Osteoblast (primary cell): ENCODE data around the gene PSTPIP1. TPM values are rescaled to one million over a fixed set of nuclear protein-coding genes. Genes with fewer than 3 reads are reported as not detected.

ENCODE experiments used
- DNase-seq: peaks from one replicate; pipeline ENCODE4 v3.0.0; 2011; ENCODE audit warnings: low spot score, mixed read lengths; ENCODE audit not compliant: insufficient read length; ENCODE audit errors: missing footprints
- H2AFZ ChIP-seq: 2 replicates; pipeline ENCODE4 v1.6.0; 2011; ENCODE audit warnings: mild to moderate bottlenecking, low read length
- H3K27ac ChIP-seq: 2 replicates; pipeline ENCODE4 v1.5.1; 2011; ENCODE audit warnings: mild to moderate bottlenecking, low read depth, low read length, moderate library complexity
- H3K27me3 ChIP-seq: 2 replicates; pipeline ENCODE4 v1.6.0; 2012; ENCODE audit warnings: mild to moderate bottlenecking, control low read depth, inconsistent platforms, low read length, moderate library complexity; ENCODE audit not compliant: insufficient read depth
- H3K36me3 ChIP-seq: 2 replicates; pipeline ENCODE4 v1.5.1; 2011; ENCODE audit warnings: mild to moderate bottlenecking, low read length, control low read depth, moderate library complexity; ENCODE audit not compliant: insufficient read depth
- H3K4me1 ChIP-seq: 2 replicates; pipeline ENCODE4 v1.5.1; 2011; ENCODE audit warnings: mild to moderate bottlenecking, low read length, control low read depth, moderate library complexity; ENCODE audit not compliant: insufficient read depth
- H3K4me2 ChIP-seq: 2 replicates; pipeline ENCODE4 v1.6.0; 2011; ENCODE audit warnings: mild to moderate bottlenecking, low read length; ENCODE audit not compliant: insufficient read depth
- H3K4me3 ChIP-seq: fragments of 200-600 bp; sonication (generic); 3 replicates; pipeline ENCODE4 v1.5.1; 2012; ENCODE audit warnings: mild to moderate bottlenecking, low read length, inconsistent platforms; ENCODE audit not compliant: insufficient read depth
- H3K79me2 ChIP-seq: 2 replicates; pipeline ENCODE4 v1.6.0; 2012; ENCODE audit warnings: mild to moderate bottlenecking, low read length, control low read depth, inconsistent platforms; ENCODE audit not compliant: insufficient read depth
- H3K9me3 ChIP-seq: 2 replicates; pipeline ENCODE4 v1.5.1; 2011; ENCODE audit warnings: low read depth, low read length, control low read depth
- H4K20me1 ChIP-seq: 2 replicates; pipeline ENCODE4 v1.6.0; 2012; ENCODE audit warnings: mild to moderate bottlenecking, low read length, control low read depth; ENCODE audit not compliant: insufficient read depth
- CTCF ChIP-seq: IDR thresholded peaks from 2 replicates; pipeline ENCODE4 v1.5.1; 2011; ENCODE audit warnings: mild to moderate bottlenecking, low read depth, low read length, moderate library complexity; ENCODE audit errors: extremely low read depth
- total RNA-seq: library from RNA; depleted of rRNA; stranded (reverse); fragments of >200 nt; gene quantifications from 2 replicates; pipeline ENCODE4 v1.2.3, GENCODE V29; 2012

PSTPIP1 gene
- total RNA-seq, 1 donor, result not detected

- Histone ChIP-seq H3K36me3 (no peaks in the 10 kb centered on the region), H3K4me1 (peaks cover 28% of the 10 kb centered on the region), H3K27me3 (peaks cover 17% of the 10 kb centered on the region), H2AFZ (peak overlapping the region; percentile 66), H3K4me3 (peak overlapping the region; percentile 82), H4K20me1 (peaks cover 27% of the 10 kb centered on the region), H3K4me2 (peak overlapping the region; percentile 60), H3K79me2 (peaks cover 38% of the 10 kb centered on the region), H3K9me3 (no peaks in the 10 kb centered on the region), H3K27ac (peak overlapping the region; percentile 33)
- peak; percentile 49 for DNase-seq
- TF ChIP-seq CTCF, result no peak
Observed at GRCh38 chr15:77071305-77072223, 76.6 kb downstream of the PSTPIP1 start.

- DNase-seq, result no peak
- peaks cover 22% of the 10 kb centered on the region for H3K4me1 ChIP-seq
- no peak overlapping the region for H2AFZ ChIP-seq
- H3K27ac ChIP-seq, result no peak overlapping the region
- H3K36me3 ChIP-seq, result no peaks in the 10 kb centered on the region
- no peaks in the 10 kb centered on the region for H3K9me3 ChIP-seq
- H3K27me3 ChIP-seq, result peaks cover 18% of the 10 kb centered on the region
- peaks cover 12% of the 10 kb centered on the region for H4K20me1 ChIP-seq
- no peak overlapping the region for H3K4me3 ChIP-seq
- H3K4me2 ChIP-seq, result no peak overlapping the region
- no peak for TF ChIP-seq CTCF
- H3K79me2 ChIP-seq, result peaks cover 10% of the 10 kb centered on the region
Observed at GRCh38 chr15:77074350-77074749, 79.4 kb downstream of the PSTPIP1 start.

- Histone ChIP-seq H3K4me3 (no peak overlapping the region), H3K27me3 (peaks cover 18% of the 10 kb centered on the region), H2AFZ (no peak overlapping the region), H3K4me1 (peaks cover 13% of the 10 kb centered on the region), H3K79me2 (no peaks in the 10 kb centered on the region), H3K9me3 (no peaks in the 10 kb centered on the region), H3K4me2 (peak overlapping the region; percentile 33), H3K27ac (no peak overlapping the region), H4K20me1 (peaks cover 3% of the 10 kb centered on the region), H3K36me3 (no peaks in the 10 kb centered on the region)
- peak; percentile 84 for DNase-seq
- peak; percentile 8 for TF ChIP-seq CTCF
Observed at GRCh38 chr15:77075528-77075927, 80.6 kb downstream of the PSTPIP1 start.

GRCh38 chr15:77076323-77076915 lies 81.5 kb downstream of the PSTPIP1 start:
- TF ChIP-seq CTCF, result no peak
- DNase-seq, result no peak
- no peak overlapping the region for H2AFZ ChIP-seq

More at GRCh38 chr15:77076323-77076915, 81.5 kb downstream of the PSTPIP1 start:
- H3K36me3 ChIP-seq, result no peaks in the 10 kb centered on the region
- no peaks in the 10 kb centered on the region for H3K9me3 ChIP-seq
- H3K4me1 ChIP-seq, result peaks cover 9% of the 10 kb centered on the region
- no peak overlapping the region for H3K4me3 ChIP-seq
- H3K79me2 ChIP-seq, result no peaks in the 10 kb centered on the region
- H3K4me2 ChIP-seq, result no peak overlapping the region
- peaks cover 18% of the 10 kb centered on the region for H3K27me3 ChIP-seq
- H3K27ac ChIP-seq, result no peak overlapping the region
- H4K20me1 ChIP-seq, result peaks cover 3% of the 10 kb centered on the region
